GM12891 (cell line): ENCODE data around the gene BTBD9.

Experiments used
- DNase-seq: peaks from one replicate; pipeline ENCODE4 v3.0.0; 2011; ENCODE audit warnings: low spot score; ENCODE audit not compliant: insufficient read length
- FAIRE-seq: peaks from 2 replicates; lab custom pipeline; 2011; peaks lifted over from hg19 to GRCh38; lab: Jason Lieb, UNC
- PAX5 ChIP-seq: IDR thresholded peaks from 2 replicates; pipeline ENCODE4 v1.6.1; 2011; ENCODE audit warnings: low read length, moderate library complexity, mild to moderate bottlenecking; ENCODE audit not compliant: insufficient read depth, severe bottlenecking
- POLR2A ChIP-seq: IDR thresholded peaks from 2 replicates; pipeline ENCODE4 v1.6.1; 2011; ENCODE audit warnings: low read depth, low read length, control low read depth
- POLR2AphosphoS5 ChIP-seq: IDR thresholded peaks from 2 replicates; pipeline ENCODE4 v1.6.1; 2011; ENCODE audit warnings: low read depth, low read length, control low read depth
- POU2F2 ChIP-seq: IDR thresholded peaks from 2 replicates; pipeline ENCODE4 v1.6.1; 2011; ENCODE audit warnings: low read depth, mild to moderate bottlenecking, control low read depth, low read length, moderate library complexity
- SPI1 ChIP-seq: IDR thresholded peaks from 2 replicates; pipeline ENCODE4 v1.6.1; 2011; ENCODE audit warnings: low read depth, low read length, control low read depth
- TAF1 ChIP-seq: IDR thresholded peaks from 2 replicates; pipeline ENCODE4 v1.6.1; 2011; ENCODE audit warnings: low read depth, low read length, control low read depth

The BTBD9 gene

DNA sequence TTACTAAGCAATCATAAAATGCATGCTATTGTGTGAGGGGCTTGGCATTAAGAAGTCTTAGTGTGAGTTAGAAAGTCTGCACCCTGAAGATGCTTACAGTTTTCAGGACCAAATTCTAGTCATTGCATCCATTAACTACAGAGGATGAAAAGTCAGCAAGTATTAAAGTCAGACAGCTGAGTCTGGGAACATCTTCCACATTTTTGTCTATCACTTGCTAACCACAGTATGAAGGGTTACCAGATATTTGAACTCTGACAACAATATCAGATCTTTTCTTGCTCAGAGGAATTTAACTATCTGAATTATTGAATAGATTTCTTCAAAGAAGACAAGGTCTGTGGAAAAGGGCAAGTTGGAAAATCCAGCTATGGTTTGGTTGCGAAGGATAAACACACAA lies 264.4 kb downstream of the BTBD9 start:
- DNase-seq, result no peak
- TF ChIP-seq TAF1 (no peak), POLR2AphosphoS5 (no peak), POU2F2 (no peak), PAX5 (no peak), SPI1 (no peak), POLR2A (no peak)
- FAIRE-seq, result no peak

DNA sequence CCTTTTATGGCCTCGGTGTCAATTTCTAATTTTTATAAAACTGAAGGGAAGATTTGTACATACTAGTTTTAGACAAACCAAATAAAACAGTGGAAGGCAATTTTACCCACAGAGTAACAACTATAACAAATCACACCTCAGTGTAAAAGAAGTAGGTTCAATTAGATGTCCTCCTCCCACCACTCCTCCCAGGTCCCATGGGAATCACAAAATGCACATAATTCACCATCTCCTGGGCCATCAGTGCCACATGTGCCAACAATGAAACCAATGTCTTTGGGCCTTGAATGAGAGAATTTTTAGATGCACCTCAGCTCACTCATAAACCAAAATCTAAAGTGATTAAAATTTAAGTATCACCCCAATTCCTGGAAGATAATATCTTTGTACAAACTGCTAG lies 267.8 kb downstream of the BTBD9 start:
- DNase-seq (no peak), FAIRE-seq (no peak)
- TF ChIP-seq TAF1 (no peak), POU2F2 (no peak), SPI1 (no peak), POLR2AphosphoS5 (no peak), PAX5 (no peak), POLR2A (no peak)

DNA sequence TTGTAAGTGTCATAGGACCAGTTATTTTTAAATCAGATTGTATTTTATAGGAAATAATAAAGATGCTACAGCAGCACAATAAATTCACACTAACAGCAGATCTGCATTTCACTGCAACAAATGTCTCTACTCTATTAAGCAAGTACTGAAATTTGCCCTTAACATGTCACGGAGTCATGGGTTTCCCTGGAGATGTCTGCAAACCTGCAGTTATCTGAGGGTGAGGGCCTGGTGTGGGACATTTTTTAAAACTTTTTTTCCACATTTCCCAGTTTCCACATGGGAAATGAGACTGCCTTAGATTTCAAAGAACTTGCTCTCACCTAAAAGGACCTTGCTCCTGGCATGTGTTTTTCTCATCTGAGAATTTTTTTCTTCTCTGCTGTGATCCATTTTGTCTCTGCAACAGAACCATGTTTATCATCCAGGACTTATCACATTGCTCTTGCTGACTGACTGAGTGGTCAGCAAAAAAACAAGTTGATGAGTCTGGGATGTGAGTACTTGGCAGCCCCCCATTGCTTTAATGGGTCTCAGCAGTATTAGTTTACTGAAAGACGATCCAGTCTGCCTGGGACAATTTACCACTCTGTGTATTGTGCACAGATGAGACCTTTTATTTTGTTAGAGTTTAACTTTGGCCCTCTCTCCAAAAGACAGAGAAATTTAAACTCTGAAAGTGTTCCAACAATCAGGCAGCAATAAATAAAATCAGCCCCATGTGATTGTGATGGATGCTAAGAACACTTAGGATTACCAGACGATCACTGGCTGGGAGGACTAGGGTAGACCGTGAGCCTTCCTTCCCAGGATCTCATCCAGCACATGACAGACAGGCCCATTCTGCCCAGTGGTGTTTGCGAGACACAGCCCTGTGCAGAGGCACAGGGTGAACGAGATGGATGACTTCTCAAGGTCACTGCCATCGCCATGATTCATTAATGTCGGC lies 268.8 kb downstream of the BTBD9 start:
- FAIRE-seq (no peak), DNase-seq (no peak)
- TF ChIP-seq POU2F2 (no peak), SPI1 (no peak), POLR2AphosphoS5 (no peak), POLR2A (no peak), PAX5 (no peak), TAF1 (no peak)

DNA sequence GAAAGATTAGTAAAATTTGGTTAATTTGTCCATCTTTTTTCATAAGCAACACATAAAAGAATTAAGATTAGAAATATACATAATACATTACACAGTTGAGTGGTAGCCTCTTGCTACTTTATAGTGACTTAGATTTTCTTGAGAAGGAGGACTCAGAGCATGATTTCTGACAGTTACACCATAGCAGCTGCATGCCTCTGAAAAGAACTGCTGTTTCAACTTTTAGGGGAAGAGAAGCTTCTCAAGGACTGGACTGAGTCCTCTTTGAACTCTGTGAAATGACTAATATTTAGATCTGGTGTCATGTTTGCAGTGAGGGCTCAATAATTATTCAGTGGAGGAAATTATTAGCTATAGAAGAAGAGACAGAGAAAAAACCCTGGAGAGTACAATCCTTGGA lies 272.5 kb downstream of the BTBD9 start:
- no peak for FAIRE-seq
- no peak for DNase-seq
- no peak for TF ChIP-seq TAF1
- no peak for TF ChIP-seq PAX5
- TF ChIP-seq POLR2A, result no peak
- TF ChIP-seq POU2F2, result no peak

DNA sequence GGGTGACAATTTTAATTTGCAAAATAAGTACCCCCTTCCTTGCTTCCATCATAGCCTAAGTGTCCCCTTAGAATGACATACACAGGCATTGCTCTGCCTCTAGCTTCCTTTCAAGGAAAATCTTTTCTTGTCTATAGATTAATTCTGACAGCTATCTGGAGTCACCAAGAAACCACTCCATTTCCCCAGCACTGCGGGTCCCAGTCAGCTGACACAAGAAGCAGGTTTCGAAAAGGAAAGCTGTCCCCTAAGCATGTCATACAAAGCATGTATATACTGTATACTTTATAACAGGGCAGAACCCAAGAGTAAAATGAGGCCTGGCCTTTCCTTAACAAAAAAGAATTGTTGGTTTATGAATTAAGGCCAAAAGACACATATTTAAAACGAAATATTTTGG lies 273.5 kb downstream of the BTBD9 start:
- no peak for DNase-seq
- TF ChIP-seq POLR2AphosphoS5 (no peak), POU2F2 (no peak), PAX5 (no peak), TAF1 (no peak), SPI1 (no peak), POLR2A (no peak)
- FAIRE-seq, result no peak

DNA sequence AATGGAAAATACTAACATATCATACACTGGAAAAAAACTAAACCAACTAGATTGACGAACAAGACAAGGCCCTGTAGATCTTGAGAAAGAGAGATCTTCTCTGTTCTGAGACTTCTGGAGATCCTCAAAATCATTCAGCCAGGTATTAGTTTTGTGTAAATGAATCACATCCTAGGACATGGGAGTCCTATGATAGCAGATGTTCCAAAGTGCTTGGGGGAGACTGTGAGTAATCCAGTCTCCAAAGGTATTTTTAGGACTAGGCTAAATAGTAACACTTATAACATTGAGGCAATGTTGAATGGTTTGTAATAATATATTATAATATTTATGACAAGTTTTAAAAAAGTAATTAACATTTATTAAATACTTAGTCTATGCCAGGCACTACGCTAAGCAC lies 275.0 kb downstream of the BTBD9 start:
- DNase-seq (no peak), FAIRE-seq (no peak)
- TF ChIP-seq SPI1 (no peak), POLR2A (no peak), POLR2AphosphoS5 (no peak), TAF1 (no peak), PAX5 (no peak), POU2F2 (no peak)

DNA sequence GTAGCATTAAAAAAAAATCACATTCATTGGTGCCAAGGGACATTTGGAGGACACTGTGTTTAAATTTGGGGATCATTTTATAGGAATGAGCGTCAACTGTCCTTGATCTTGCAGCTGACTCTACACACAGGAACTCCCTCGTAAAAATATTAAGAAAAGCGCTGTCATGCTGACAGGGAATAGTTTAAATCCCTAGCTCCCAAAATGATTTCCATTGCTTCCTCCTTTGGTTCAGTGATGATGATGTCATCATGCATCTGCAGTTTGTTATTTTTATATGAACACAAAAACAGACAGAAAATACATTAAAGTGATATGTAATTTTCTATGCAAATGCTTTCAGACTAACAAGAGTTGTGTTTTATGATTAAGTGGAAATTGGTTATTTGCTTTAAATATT lies 275.6 kb downstream of the BTBD9 start:
- FAIRE-seq (no peak), DNase-seq (no peak)
- TF ChIP-seq PAX5, result no peak
- no peak for TF ChIP-seq TAF1
- no peak for TF ChIP-seq POU2F2
- TF ChIP-seq POLR2A, result no peak
- TF ChIP-seq SPI1, result no peak

DNA sequence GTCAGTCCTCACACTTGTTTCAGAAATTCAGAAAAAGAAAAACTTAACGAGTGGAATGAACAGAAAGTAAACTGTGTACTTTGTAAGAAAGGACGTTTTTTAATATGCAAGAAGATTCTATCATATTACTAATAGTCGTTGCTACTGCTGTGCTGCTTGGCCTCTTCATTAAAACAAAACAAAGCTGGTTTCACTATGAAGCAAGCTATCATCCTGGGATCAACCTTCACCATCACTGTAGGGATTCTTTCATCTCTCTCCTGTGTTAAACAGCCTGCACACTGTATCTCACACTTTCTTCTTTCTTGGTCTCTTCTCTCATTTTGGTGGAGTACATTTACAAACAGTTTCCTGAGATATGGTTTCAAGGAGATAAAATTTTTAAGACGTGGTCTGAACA lies 284.2 kb downstream of the BTBD9 start:
- FAIRE-seq (no peak), DNase-seq (no peak)
- no peak for TF ChIP-seq POLR2AphosphoS5

DNA sequence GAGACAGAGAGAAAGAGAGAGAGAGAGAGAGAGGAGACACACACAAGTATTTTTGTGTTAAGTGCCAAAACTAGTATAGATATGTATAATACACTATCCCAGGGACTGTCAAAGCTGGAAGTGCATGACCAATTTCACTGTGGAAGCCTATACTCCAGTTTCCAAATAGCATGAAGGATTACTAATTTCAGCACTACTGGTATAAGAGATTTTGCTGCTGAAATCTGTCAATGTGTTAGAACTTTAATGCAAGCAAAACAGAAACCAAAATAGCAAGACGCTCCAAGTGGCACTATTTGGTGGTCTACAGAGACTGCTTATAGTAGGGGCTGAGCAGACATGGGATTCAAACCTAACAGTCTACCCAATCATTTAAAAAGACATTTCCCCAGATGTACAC lies 284.8 kb downstream of the BTBD9 start:
- FAIRE-seq (no peak), DNase-seq (no peak)
- no peak for TF ChIP-seq SPI1
- TF ChIP-seq POU2F2, result no peak
- TF ChIP-seq POLR2AphosphoS5, result no peak
- no peak for TF ChIP-seq POLR2A
- no peak for TF ChIP-seq TAF1
- no peak for TF ChIP-seq PAX5

DNA sequence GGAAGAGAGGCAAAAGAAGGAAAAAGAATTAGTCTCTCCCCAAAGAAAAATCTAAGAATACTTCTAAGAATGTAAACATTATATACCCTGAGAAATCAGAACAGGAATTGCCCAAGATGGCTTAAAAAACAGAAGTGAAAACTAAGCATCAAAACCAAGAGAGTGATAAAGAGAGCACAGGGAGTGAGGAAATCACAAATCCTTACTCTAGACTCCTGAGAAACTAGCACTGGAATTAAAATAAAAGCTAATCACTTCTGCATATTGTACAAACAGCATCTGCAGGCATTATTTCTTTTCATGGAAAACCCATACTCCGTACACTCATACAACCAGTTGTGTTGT lies 285.7 kb downstream of the BTBD9 start:
- no peak for FAIRE-seq
- no peak for TF ChIP-seq POLR2A
- TF ChIP-seq PAX5, result no peak
- peak; percentile 88 for TF ChIP-seq SPI1
- TF ChIP-seq POU2F2, result no peak
- no peak for TF ChIP-seq POLR2AphosphoS5
- no peak for DNase-seq
